ENCODE measurements around the gene TPCN1. TPM values are rescaled to one million over a fixed set of nuclear protein-coding genes. Genes with fewer than 3 reads are reported as not detected.

TPCN1 gene
- total RNA-seq, 1 experiment from 2014 or later, result 7.6 TPM

GRCh38 chr12:113290506-113290905, 69.2 kb downstream of the TPCN1 start:
- Histone ChIP-seq H3K9me3 (replicated peaks) (no peaks in the 10 kb centered on the region), H3K36me3 (0 out of 2 replicates have a peak, but pooled peaks cover 3% of the 10 kb centered on the region), H3K27me3 (replicated peaks) (no peaks in the 10 kb centered on the region), H3K27ac (no peak overlapping the region), H3K4me3 (no peak overlapping the region), H3K4me1 (replicated peaks) (peaks cover 16% of the 10 kb centered on the region)
- DNase-seq (ENCODE audit: low read depth in 1 of 2, low spot score in 2 of 2), result no peak

GRCh38 chr12:113291586-113291985, 70.3 kb downstream of the TPCN1 start:
- H3K27me3 ChIP-seq (replicated peaks), result no peaks in the 10 kb centered on the region
- no peak for DNase-seq (ENCODE audit: low read depth in 1 of 2, low spot score in 2 of 2)
- H3K9me3 ChIP-seq (replicated peaks), result no peaks in the 10 kb centered on the region
- H3K27ac ChIP-seq, result no peak overlapping the region
- H3K4me3 ChIP-seq, result no peak overlapping the region
- H3K4me1 ChIP-seq (replicated peaks), result peaks cover 6% of the 10 kb centered on the region
- 0 out of 2 replicates have a peak, but pooled peaks cover 3% of the 10 kb centered on the region for H3K36me3 ChIP-seq

- Histone ChIP-seq H3K9me3 (replicated peaks) (no peaks in the 10 kb centered on the region), H3K36me3 (no peaks in the 10 kb centered on the region), H3K27me3 (replicated peaks) (no peaks in the 10 kb centered on the region), H3K27ac (no peak overlapping the region), H3K4me3 (no peak overlapping the region), H3K4me1 (replicated peaks) (peaks cover under 1% of the 10 kb centered on the region)
- no peak for DNase-seq (ENCODE audit: low read depth in 1 of 2, low spot score in 2 of 2)
Measured at GRCh38 chr12:113292091-113292490, 70.8 kb downstream of the TPCN1 start.

GRCh38 chr12:113292547-113292946, 71.3 kb downstream of the TPCN1 start:
- Histone ChIP-seq H3K4me3 (no peak overlapping the region), H3K27me3 (replicated peaks) (no peaks in the 10 kb centered on the region), H3K36me3 (no peaks in the 10 kb centered on the region), H3K4me1 (replicated peaks) (no peaks in the 10 kb centered on the region), H3K9me3 (replicated peaks) (no peaks in the 10 kb centered on the region), H3K27ac (no peak overlapping the region)
- no peak for DNase-seq (ENCODE audit: low read depth in 1 of 2, low spot score in 2 of 2)

- H3K36me3 ChIP-seq, result no peaks in the 10 kb centered on the region
Measured at GRCh38 chr12:113293100-113293499, 71.8 kb downstream of the TPCN1 start.

GRCh38 chr12:113295886-113296556, 74.8 kb downstream of the TPCN1 start:
- Histone ChIP-seq H3K27ac (no peak overlapping the region), H3K27me3 (replicated peaks) (no peaks in the 10 kb centered on the region), H3K4me3 (no peak overlapping the region), H3K9me3 (replicated peaks) (no peaks in the 10 kb centered on the region), H3K36me3 (no peaks in the 10 kb centered on the region), H3K4me1 (replicated peaks) (peaks cover 26% of the 10 kb centered on the region)
- DNase-seq (ENCODE audit: low read depth in 1 of 2, low spot score in 2 of 2), result no peak

More at GRCh38 chr12:113293100-113293499, 71.8 kb downstream of the TPCN1 start:
- H3K9me3 ChIP-seq (replicated peaks), result no peaks in the 10 kb centered on the region
- H3K27me3 ChIP-seq (replicated peaks), result no peaks in the 10 kb centered on the region
- H3K27ac ChIP-seq, result no peak overlapping the region
- no peak overlapping the region for H3K4me3 ChIP-seq
- no peak for DNase-seq (ENCODE audit: low read depth in 1 of 2, low spot score in 2 of 2)
- peaks cover 2% of the 10 kb centered on the region for H3K4me1 ChIP-seq (replicated peaks)

GRCh38 chr12:113296557-113297213, 75.4 kb downstream of the TPCN1 start:
- peaks cover 26% of the 10 kb centered on the region for H3K4me1 ChIP-seq (replicated peaks)
- no peaks in the 10 kb centered on the region for H3K36me3 ChIP-seq
- H3K9me3 ChIP-seq (replicated peaks), result no peaks in the 10 kb centered on the region
- no peak for DNase-seq (ENCODE audit: low read depth in 1 of 2, low spot score in 2 of 2)
- no peak overlapping the region for H3K27ac ChIP-seq
- H3K4me3 ChIP-seq, result no peak overlapping the region
- H3K27me3 ChIP-seq (replicated peaks), result no peaks in the 10 kb centered on the region

GRCh38 chr12:113297214-113297587, 75.9 kb downstream of the TPCN1 start:
- no peak for DNase-seq (ENCODE audit: low read depth in 1 of 2, low spot score in 2 of 2)
- no peak overlapping the region for H3K4me3 ChIP-seq
- no peaks in the 10 kb centered on the region for H3K27me3 ChIP-seq (replicated peaks)
- no peaks in the 10 kb centered on the region for H3K36me3 ChIP-seq
- no peak overlapping the region for H3K27ac ChIP-seq
- peaks cover 26% of the 10 kb centered on the region for H3K4me1 ChIP-seq (replicated peaks)
- no peaks in the 10 kb centered on the region for H3K9me3 ChIP-seq (replicated peaks)

- H3K27me3 ChIP-seq (replicated peaks), result no peaks in the 10 kb centered on the region
- H3K9me3 ChIP-seq (replicated peaks), result no peaks in the 10 kb centered on the region
- DNase-seq (ENCODE audit: low read depth in 1 of 2, low spot score in 2 of 2), result no peak
- peaks cover 26% of the 10 kb centered on the region for H3K4me1 ChIP-seq (replicated peaks)
- no peaks in the 10 kb centered on the region for H3K36me3 ChIP-seq
- no peak overlapping the region for H3K27ac ChIP-seq
- H3K4me3 ChIP-seq, result no peak overlapping the region
Measured at GRCh38 chr12:113297621-113298471, 76.6 kb downstream of the TPCN1 start.

GRCh38 chr12:113298472-113298817, 77.2 kb downstream of the TPCN1 start:
- H3K9me3 ChIP-seq (replicated peaks), result no peaks in the 10 kb centered on the region
- H3K36me3 ChIP-seq, result no peaks in the 10 kb centered on the region
- H3K27ac ChIP-seq, result no peak overlapping the region
- H3K4me1 ChIP-seq (replicated peaks), result peaks cover 26% of the 10 kb centered on the region
- DNase-seq (ENCODE audit: low read depth in 1 of 2, low spot score in 2 of 2), result no peak
- no peak overlapping the region for H3K4me3 ChIP-seq
- H3K27me3 ChIP-seq (replicated peaks), result no peaks in the 10 kb centered on the region

- Histone ChIP-seq H3K27ac (peak overlapping the region; percentile 72), H3K4me3 (no peak overlapping the region), H3K9me3 (replicated peaks) (no peaks in the 10 kb centered on the region), H3K27me3 (replicated peaks) (no peaks in the 10 kb centered on the region), H3K4me1 (replicated peaks) (peaks cover 26% of the 10 kb centered on the region), H3K36me3 (no peaks in the 10 kb centered on the region)
- DNase-seq (ENCODE audit: low read depth in 1 of 2, low spot score in 2 of 2), result no peak
Measured at GRCh38 chr12:113298861-113299545, 77.7 kb downstream of the TPCN1 start.

GRCh38 chr12:113299619-113300237, 78.5 kb downstream of the TPCN1 start:
- Histone ChIP-seq H3K4me3 (no peak overlapping the region), H3K9me3 (replicated peaks) (no peaks in the 10 kb centered on the region), H3K27me3 (replicated peaks) (no peaks in the 10 kb centered on the region), H3K4me1 (replicated peaks) (peaks cover 26% of the 10 kb centered on the region), H3K36me3 (no peaks in the 10 kb centered on the region), H3K27ac (peak overlapping the region; percentile 72)
- DNase-seq (ENCODE audit: low read depth in 1 of 2, low spot score in 2 of 2), result peak; percentile 89 to 90

GRCh38 chr12:113301811-113302210, 80.5 kb downstream of the TPCN1 start:
- Histone ChIP-seq H3K4me3 (no peak overlapping the region), H3K27ac (no peak overlapping the region), H3K9me3 (replicated peaks) (no peaks in the 10 kb centered on the region), H3K36me3 (no peaks in the 10 kb centered on the region), H3K4me1 (replicated peaks) (peaks cover 26% of the 10 kb centered on the region), H3K27me3 (replicated peaks) (no peaks in the 10 kb centered on the region)
- DNase-seq (ENCODE audit: low read depth in 1 of 2, low spot score in 2 of 2), result no peak
